Urinary bladder (tissue), 4 donors: ENCODE data around the gene DKC1. TPM values are rescaled to one million over a fixed set of nuclear protein-coding genes. Genes with fewer than 3 reads are reported as not detected.

Experiments
- DNase-seq: peaks from one replicate; pipeline ENCODE4 v3.0.0-alpha.2; 2015; ENCODE audit errors: extremely low spot score
- H3K27ac ChIP-seq: one replicate; pipeline ENCODE4 v1.5.1; 2013; ENCODE audit warnings: low read depth, mild to moderate bottlenecking, moderate library complexity
- H3K36me3 ChIP-seq: one replicate; pipeline ENCODE4 v1.6.1; 2013; ENCODE audit warnings: mild to moderate bottlenecking, moderate library complexity; ENCODE audit not compliant: insufficient read depth
- H3K4me1 ChIP-seq: one replicate; pipeline ENCODE4 v1.6.1; 2013; ENCODE audit warnings: mild to moderate bottlenecking, moderate library complexity; ENCODE audit not compliant: insufficient read depth
- H3K4me3 ChIP-seq: one replicate; pipeline ENCODE4 v1.5.1; 2013; ENCODE audit warnings: low read depth, low read length
- WGBS: extraction: QIAGEN DNeasy Blood & Tissue Kit; methylation state at CpG from one replicate; pipeline ENCODE4 v1.1.7; 2013; 5-methylcytosine and 5-hydroxymethylcytosine counted together
- polyA plus RNA-seq: library from polyadenylated mRNA; stranded (reverse); fragments of 200-250 nt; gene quantifications from one replicate; pipeline ENCODE4 v1.2.3, GENCODE V29; 2013
- total RNA-seq: library from RNA; depleted of rRNA; stranded (reverse); fragments of >200 nt; gene quantifications from one replicate; pipeline ENCODE4 v1.2.3, GENCODE V29; 2014
- donor health status: healthy with polysubstance abuse.
- donor health status: healthy.

The DKC1 gene
- total and polyA plus RNA-seq, 2 donors: 20.2 to 26.3 TPM

DNA sequence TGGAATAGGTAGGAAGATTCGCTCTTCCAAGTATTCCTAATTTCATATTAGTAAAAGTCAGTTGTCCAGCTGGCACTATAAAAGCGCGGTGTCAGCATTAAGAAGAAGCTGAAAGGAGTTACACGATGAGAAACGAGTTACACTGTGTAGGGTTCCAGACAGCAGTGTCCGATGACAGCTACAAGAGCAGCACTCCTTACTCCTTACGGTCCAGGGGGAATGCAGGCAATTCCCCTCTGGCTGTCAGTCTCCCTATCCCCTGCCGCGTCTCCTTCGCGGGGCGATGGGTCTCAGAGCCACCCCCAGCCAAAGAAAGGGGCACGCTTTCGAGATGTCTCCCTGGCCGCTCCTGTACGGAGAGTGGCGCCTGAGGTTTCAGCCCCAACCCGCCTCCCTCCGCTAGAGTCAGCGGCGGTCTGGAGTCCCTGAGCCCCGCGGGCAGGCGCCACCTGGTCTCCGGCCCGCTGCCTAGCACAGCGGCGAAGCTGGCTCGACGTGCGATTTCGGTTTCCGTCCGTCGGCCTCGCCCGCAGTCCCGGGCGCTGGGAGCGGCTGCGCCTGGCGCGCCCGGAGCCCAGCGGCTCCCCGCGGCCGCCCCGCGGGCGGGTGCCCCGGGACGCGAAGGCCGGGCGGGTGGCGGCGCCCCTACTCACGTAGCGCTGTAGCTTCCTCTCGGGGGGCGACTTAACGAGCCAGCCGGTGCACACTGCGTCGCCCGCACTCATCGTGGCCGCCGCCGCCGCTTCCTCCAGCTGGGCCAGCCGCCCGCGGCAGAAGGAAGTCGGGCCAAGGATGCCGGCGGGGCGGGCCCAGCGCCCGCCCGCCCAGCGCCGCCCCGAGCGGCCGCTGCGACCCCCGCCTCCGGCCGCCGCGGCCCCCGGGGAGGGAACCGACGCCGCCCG, 12.1 kb upstream of the DKC1 start, which contains the start of gene GAB3:
GAB3 (minus strand) TSS at position 777 of the 902 bp plus-strand sequence; CDS start at position 725, 52 bp downstream.
- no peak for DNase-seq

DNA sequence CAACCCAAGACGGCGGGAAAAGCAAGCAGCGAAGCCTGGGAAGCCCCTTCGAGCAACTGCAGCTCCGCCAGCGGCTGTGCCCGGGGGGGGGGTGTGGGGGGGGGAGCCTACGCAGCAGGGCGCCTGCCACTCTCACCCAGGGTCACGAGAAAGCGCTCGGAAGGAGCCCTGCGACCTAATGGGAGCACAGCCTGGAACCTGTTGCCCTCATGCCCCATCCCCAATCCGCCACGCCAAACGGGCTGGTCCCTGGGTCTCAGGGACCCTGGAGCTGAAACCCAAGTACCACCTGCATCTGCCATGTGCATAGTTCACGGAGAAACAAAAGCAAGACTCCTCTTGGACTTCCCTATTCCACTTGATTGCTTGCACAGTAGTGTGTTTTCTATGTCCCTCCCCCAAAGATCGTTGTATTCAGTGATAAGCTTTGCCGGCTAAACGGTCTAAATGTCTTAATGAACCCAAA, 11.4 kb upstream of the DKC1 start:
- H3K4me1 ChIP-seq: no peaks in the 10 kb centered on the region
- H3K4me3 ChIP-seq: peak overlapping the region; percentile 59
- peak overlapping the region; percentile 67 for H3K27ac ChIP-seq
- 15% methylated on average over 15 of the region's 20 CpGs for WGBS
- H3K36me3 ChIP-seq: no peaks in the 10 kb centered on the region
- DNase-seq: no peak

More for the DNA sequence above, 12.1 kb upstream of the DKC1 start, which contains the start of gene GAB3:
- no peaks in the 10 kb centered on the region for H3K4me1 ChIP-seq
- under 1% methylated on average over 95 of the region's 98 CpGs for WGBS
- peak within 1 kb of the TSS; percentile 59 for H3K4me3 ChIP-seq
- no peaks in the 10 kb centered on the region for H3K36me3 ChIP-seq
- peak within 1 kb of the TSS; percentile 67 for H3K27ac ChIP-seq

DNA sequence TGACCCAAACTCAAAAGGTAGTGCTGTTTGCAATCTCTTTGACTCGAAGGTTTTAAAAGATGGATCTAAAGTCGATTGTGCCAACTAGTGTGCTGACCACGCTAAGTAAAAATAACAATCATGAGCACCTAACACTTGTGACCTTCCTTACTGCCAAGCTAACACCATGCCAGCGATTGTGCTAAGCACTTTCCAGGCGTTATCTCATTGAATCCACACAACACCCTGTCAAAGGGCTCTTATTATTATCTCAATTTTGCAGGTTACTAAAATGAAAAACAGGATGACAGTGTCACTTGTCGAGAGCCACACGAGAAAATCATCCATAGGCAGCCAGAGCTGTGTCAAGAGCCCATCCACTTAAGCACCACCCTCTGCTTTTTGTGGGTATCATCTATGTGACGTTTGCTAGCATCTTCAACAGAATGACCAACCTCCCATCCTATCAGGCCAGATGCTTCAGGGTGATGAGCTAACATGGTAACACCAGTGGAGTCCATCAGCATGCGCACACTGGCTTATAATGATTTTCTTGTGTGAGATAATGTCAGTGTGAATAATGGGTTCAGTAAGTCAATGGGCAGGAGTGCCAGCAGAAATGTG, 10.9 kb upstream of the DKC1 start:
- Histone ChIP-seq H3K4me1 (no peaks in the 10 kb centered on the region), H3K4me3 (no peak overlapping the region), H3K27ac (no peak overlapping the region), H3K36me3 (no peaks in the 10 kb centered on the region)
- DNase-seq: no peak
- 65% methylated on average over 9 of the region's 9 CpGs for WGBS

- DNase-seq: no peak
- 86% methylated on average over 4 of the region's 4 CpGs for WGBS
- Histone ChIP-seq H3K27ac (no peak overlapping the region), H3K36me3 (no peaks in the 10 kb centered on the region), H3K4me3 (no peak overlapping the region), H3K4me1 (no peaks in the 10 kb centered on the region)
Measured at GRCh38 chrX:154758696-154759095, 4.0 kb upstream of the DKC1 start.

GRCh38 chrX:154761977-154762536, 607 bp upstream of the DKC1 start:
- 5% methylated on average over 11 of the region's 11 CpGs for WGBS
- Histone ChIP-seq H3K36me3 (peaks cover 2% of the 10 kb centered on the region), H3K4me1 (no peaks in the 10 kb centered on the region), H3K27ac (peak overlapping the region; percentile 14), H3K4me3 (peak overlapping the region; percentile 24)
- no peak for DNase-seq

- no peak overlapping the region for H3K4me3 ChIP-seq
- no peaks in the 10 kb centered on the region for H3K4me1 ChIP-seq
- WGBS: 84% methylated on average over 5 of the region's 5 CpGs
- H3K27ac ChIP-seq: no peak overlapping the region
- peaks cover 5% of the 10 kb centered on the region for H3K36me3 ChIP-seq
- DNase-seq: no peak
Measured at GRCh38 chrX:154774622-154775021, 12.0 kb downstream of the DKC1 start.

- Histone ChIP-seq H3K36me3 (peaks cover 3% of the 10 kb centered on the region), H3K4me1 (no peaks in the 10 kb centered on the region), H3K4me3 (no peak overlapping the region), H3K27ac (no peak overlapping the region)
- DNase-seq: no peak
- WGBS: 86% methylated on average over 15 of the region's 15 CpGs
Measured at GRCh38 chrX:154775419-154776349, 13.0 kb downstream of the DKC1 start.

- no peak for DNase-seq
- WGBS: 94% methylated on average over 2 of the region's 2 CpGs
- peaks cover 3% of the 10 kb centered on the region for H3K36me3 ChIP-seq
- H3K4me1 ChIP-seq: no peaks in the 10 kb centered on the region
- no peak overlapping the region for H3K4me3 ChIP-seq
- no peak overlapping the region for H3K27ac ChIP-seq
Measured at GRCh38 chrX:154776753-154777152, 14.1 kb downstream of the DKC1 start.

DNA sequence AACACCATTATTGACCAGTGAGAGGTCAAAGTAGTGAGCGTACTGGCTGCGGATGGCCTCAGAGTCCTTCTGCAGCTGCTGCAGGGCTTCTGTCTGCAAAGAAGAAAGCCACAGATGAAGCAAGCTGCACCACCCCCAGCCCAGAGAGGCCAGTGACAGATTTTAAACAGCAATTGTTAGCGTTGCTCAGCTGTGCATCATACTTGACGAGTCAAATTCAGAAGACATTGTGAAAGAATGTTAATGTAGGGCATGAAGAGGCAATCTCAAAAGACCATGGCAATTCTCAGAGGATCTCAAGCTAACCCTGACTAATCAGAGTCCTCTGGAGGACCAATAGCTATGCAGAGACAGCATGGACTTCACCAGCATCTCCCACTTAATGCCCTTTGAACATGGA, 16.6 kb downstream of the DKC1 start:
- DNase-seq: no peak
- Histone ChIP-seq H3K4me1 (no peaks in the 10 kb centered on the region), H3K36me3 (no peaks in the 10 kb centered on the region), H3K27ac (no peak overlapping the region), H3K4me3 (no peak overlapping the region)
- 93% methylated on average over 4 of the region's 4 CpGs for WGBS

- H3K4me1 ChIP-seq: no peaks in the 10 kb centered on the region
- H3K4me3 ChIP-seq: no peak overlapping the region
- WGBS: 93% methylated on average over 9 of the region's 9 CpGs
- H3K36me3 ChIP-seq: no peaks in the 10 kb centered on the region
- DNase-seq: no peak
- H3K27ac ChIP-seq: no peak overlapping the region
Measured at GRCh38 chrX:154780968-154781367, 18.3 kb downstream of the DKC1 start.

- WGBS: 86% methylated on average over 13 of the region's 13 CpGs
- H3K36me3 ChIP-seq: no peaks in the 10 kb centered on the region
- H3K4me1 ChIP-seq: no peaks in the 10 kb centered on the region
- no peak overlapping the region for H3K4me3 ChIP-seq
- no peak for DNase-seq
- no peak overlapping the region for H3K27ac ChIP-seq
Measured at GRCh38 chrX:154784149-154784995, 21.7 kb downstream of the DKC1 start.

- WGBS: 57% methylated on average over 6 of the region's 6 CpGs
Measured at GRCh38 chrX:154785716-154786115, 23.1 kb downstream of the DKC1 start.

More at GRCh38 chrX:154785716-154786115, 23.1 kb downstream of the DKC1 start:
- no peaks in the 10 kb centered on the region for H3K4me1 ChIP-seq
- DNase-seq: no peak
- no peaks in the 10 kb centered on the region for H3K36me3 ChIP-seq
- no peak overlapping the region for H3K27ac ChIP-seq
- no peak overlapping the region for H3K4me3 ChIP-seq
